ENCODE measurements around the gene MRPS27.

GRCh38 chr5:72268260-72268659 lies 51.8 kb downstream of the MRPS27 start:
- no peak for TF ChIP-seq POLR2A (IDR thresholded peaks at IDR 0.05)
- TF ChIP-seq, protein P1, sequence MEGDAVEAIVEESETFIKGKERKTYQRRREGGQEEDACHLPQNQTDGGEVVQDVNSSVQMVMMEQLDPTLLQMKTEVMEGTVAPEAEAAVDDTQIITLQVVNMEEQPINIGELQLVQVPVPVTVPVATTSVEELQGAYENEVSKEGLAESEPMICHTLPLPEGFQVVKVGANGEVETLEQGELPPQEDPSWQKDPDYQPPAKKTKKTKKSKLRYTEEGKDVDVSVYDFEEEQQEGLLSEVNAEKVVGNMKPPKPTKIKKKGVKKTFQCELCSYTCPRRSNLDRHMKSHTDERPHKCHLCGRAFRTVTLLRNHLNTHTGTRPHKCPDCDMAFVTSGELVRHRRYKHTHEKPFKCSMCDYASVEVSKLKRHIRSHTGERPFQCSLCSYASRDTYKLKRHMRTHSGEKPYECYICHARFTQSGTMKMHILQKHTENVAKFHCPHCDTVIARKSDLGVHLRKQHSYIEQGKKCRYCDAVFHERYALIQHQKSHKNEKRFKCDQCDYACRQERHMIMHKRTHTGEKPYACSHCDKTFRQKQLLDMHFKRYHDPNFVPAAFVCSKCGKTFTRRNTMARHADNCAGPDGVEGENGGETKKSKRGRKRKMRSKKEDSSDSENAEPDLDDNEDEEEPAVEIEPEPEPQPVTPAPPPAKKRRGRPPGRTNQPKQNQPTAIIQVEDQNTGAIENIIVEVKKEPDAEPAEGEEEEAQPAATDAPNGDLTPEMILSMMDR (IDR thresholded peaks at IDR 0.05): no peak
